ENCODE measurements around the gene ILDR2. TPM values are rescaled to one million over a fixed set of nuclear protein-coding genes. Genes with fewer than 3 reads are reported as not detected.

The ILDR2 gene
- total RNA-seq, 1 donor from 2014 or later = not detected

DNA sequence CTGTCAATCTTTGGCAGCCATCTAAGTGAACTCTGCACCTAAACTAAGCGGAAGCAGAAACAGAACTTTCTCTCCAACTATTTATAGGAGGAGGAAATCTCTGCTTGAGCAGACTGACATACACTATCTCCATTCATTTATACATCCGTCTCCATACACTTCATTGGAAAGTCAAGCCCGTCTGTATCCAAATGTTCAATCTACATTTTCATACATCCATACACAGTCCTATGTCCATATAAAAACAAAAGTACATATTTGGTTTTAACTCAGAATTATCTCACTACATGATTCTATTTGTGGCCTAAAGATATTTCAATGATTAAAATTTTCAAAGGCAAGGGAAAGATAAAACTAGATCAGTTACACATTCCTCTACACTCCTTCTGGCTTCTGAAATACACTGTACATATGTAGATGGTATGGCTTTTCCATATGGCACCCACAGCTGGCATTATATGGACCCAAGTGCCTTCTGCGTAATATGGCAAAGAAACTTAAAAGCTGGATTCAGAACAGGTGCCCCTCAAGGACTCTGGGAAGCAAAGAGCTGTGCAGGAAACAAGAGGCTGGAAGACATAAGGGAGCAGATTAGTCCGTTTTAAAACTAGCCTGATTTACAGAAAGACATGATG lies 35.5 kb downstream of the ILDR2 start:
- DNase-seq (ENCODE audit: low read depth) = no peak
- Histone ChIP-seq H3K27me3 (ENCODE audit: control insufficient read depth, insufficient read depth, low read length) (no peaks in the 10 kb centered on the region), H3K4me3 (ENCODE audit: low read depth, low read length) (no peak overlapping the region), H3K36me3 (ENCODE audit: control insufficient read depth, insufficient read depth, low read length) (no peaks in the 10 kb centered on the region)
- TF ChIP-seq, protein P1, sequence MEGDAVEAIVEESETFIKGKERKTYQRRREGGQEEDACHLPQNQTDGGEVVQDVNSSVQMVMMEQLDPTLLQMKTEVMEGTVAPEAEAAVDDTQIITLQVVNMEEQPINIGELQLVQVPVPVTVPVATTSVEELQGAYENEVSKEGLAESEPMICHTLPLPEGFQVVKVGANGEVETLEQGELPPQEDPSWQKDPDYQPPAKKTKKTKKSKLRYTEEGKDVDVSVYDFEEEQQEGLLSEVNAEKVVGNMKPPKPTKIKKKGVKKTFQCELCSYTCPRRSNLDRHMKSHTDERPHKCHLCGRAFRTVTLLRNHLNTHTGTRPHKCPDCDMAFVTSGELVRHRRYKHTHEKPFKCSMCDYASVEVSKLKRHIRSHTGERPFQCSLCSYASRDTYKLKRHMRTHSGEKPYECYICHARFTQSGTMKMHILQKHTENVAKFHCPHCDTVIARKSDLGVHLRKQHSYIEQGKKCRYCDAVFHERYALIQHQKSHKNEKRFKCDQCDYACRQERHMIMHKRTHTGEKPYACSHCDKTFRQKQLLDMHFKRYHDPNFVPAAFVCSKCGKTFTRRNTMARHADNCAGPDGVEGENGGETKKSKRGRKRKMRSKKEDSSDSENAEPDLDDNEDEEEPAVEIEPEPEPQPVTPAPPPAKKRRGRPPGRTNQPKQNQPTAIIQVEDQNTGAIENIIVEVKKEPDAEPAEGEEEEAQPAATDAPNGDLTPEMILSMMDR (IDR thresholded peaks at IDR 0.05; ENCODE audit: insufficient read depth, low read length, severe bottlenecking) = no peak
- no peak for FAIRE-seq

DNA sequence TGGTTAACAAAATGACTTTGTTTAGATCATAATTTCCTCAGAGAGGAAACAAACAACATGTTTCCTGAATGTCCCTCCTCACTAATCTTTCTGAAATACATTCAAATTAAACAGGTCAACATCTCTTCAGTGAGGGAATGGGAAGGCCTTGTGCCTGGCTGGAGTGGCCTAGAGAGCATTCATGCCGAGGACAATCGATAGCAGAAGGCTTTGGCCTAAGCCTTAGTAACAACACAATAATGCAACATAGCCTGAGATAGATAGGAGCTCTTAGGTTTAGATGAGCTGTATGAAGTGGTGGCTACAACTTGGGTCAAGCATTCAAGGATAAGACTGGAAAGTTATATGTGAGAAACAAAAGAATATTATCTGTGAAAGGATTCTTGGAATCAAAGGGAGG lies 37.4 kb downstream of the ILDR2 start:
- Histone ChIP-seq H3K4me3 (ENCODE audit: low read depth, low read length) (no peak overlapping the region), H3K36me3 (ENCODE audit: control insufficient read depth, insufficient read depth, low read length) (no peaks in the 10 kb centered on the region), H3K27me3 (ENCODE audit: control insufficient read depth, insufficient read depth, low read length) (no peaks in the 10 kb centered on the region)
- DNase-seq (ENCODE audit: low read depth) (no peak), FAIRE-seq (no peak)
- TF ChIP-seq, protein P1 (IDR thresholded peaks at IDR 0.05; ENCODE audit: insufficient read depth, low read length, severe bottlenecking) = no peak

GRCh38 chr1:166937329-166937728 lies 38.0 kb downstream of the ILDR2 start:
- Histone ChIP-seq H3K27me3 (ENCODE audit: control insufficient read depth, insufficient read depth, low read length) (no peaks in the 10 kb centered on the region), H3K36me3 (ENCODE audit: control insufficient read depth, insufficient read depth, low read length) (no peaks in the 10 kb centered on the region), H3K4me3 (ENCODE audit: low read depth, low read length) (no peak overlapping the region)
- DNase-seq (ENCODE audit: low read depth) = no peak
- TF ChIP-seq, protein P1 (IDR thresholded peaks at IDR 0.05; ENCODE audit: insufficient read depth, low read length, severe bottlenecking) = no peak
- peak; percentile 23 for FAIRE-seq

DNA sequence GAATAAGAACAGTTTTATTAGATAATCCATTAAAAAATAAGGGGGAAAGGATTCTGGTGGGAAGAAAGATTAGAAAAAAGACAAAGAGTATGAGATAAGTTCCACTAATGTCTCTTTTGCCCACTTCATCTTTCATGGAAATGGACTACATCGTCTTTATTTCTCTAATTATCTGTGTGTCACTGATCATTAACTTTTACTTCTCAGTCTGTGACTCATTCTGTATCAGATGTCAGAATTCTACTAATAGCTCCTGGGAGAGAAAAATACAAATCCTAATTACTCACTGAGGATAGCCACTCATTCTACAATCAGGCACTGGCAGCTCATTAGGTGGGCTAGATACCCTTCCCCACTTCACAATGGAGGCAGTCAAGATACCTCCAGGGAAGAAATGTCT lies 41.7 kb downstream of the ILDR2 start:
- DNase-seq (ENCODE audit: low read depth) (peak; percentile 55), FAIRE-seq (no peak)
- H3K36me3 ChIP-seq (ENCODE audit: control insufficient read depth, insufficient read depth, low read length) = no peaks in the 10 kb centered on the region
- H3K4me3 ChIP-seq (ENCODE audit: low read depth, low read length) = no peak overlapping the region
- TF ChIP-seq, protein P1 (IDR thresholded peaks at IDR 0.05; ENCODE audit: insufficient read depth, low read length, severe bottlenecking) = no peak
- no peaks in the 10 kb centered on the region for H3K27me3 ChIP-seq (ENCODE audit: control insufficient read depth, insufficient read depth, low read length)

DNA sequence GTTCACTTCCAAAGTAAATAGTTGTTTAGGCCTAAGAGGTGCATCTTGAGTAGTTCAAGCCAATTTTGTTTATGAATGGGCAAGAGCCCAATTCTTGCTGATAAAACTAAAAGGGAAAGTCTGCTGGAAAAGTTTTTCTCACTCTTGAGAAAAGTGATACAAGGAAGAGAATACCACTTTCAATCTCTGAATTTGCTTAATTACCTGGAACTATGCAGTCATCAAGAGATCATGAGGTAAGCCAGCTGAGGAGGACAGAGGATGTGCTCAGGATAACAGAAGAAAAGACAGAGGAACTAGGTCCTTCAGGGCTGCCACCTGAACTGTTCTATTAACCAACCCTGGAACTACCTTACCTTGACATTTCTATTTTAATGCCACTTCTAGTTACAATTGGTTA lies 42.2 kb downstream of the ILDR2 start:
- Histone ChIP-seq H3K27me3 (ENCODE audit: control insufficient read depth, insufficient read depth, low read length) (no peaks in the 10 kb centered on the region), H3K36me3 (ENCODE audit: control insufficient read depth, insufficient read depth, low read length) (no peaks in the 10 kb centered on the region), H3K4me3 (ENCODE audit: low read depth, low read length) (no peak overlapping the region)
- TF ChIP-seq, protein P1 (IDR thresholded peaks at IDR 0.05; ENCODE audit: insufficient read depth, low read length, severe bottlenecking) = no peak
- DNase-seq (ENCODE audit: low read depth) = no peak
- FAIRE-seq = no peak

DNA sequence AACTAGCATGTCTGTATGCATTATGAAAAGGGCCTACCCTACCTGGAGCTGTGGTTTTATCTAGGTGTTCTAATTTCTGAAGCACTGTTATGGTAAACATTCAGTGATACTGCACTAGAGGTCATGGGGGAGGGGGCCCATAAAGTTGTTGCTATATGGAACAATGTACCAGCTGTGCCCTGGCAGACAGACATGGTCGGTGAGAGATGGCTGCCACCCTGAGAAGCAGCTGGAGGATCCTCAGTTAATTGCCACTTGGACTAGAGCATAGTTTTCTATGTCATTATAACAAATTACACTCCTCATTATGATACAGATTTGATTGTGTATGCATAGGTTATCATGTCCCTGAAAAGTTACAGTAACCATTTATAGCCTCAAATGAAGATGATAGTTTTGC lies 45.4 kb downstream of the ILDR2 start:
- H3K36me3 ChIP-seq (ENCODE audit: control insufficient read depth, insufficient read depth, low read length) = no peaks in the 10 kb centered on the region
- no peak overlapping the region for H3K4me3 ChIP-seq (ENCODE audit: low read depth, low read length)
- TF ChIP-seq, protein P1 (IDR thresholded peaks at IDR 0.05; ENCODE audit: insufficient read depth, low read length, severe bottlenecking) = no peak
- DNase-seq (ENCODE audit: low read depth) (no peak), FAIRE-seq (no peak)
- no peaks in the 10 kb centered on the region for H3K27me3 ChIP-seq (ENCODE audit: control insufficient read depth, insufficient read depth, low read length)
